ENCODE data around the gene FILIP1.

- no peak for TF ChIP-seq CTCF (IDR thresholded peaks at IDR 0.05)
- no peak for TF ChIP-seq POLR2AphosphoS5 (IDR thresholded peaks at IDR 0.05; ENCODE audit: insufficient read depth in 1 of 2, low read depth in 1 of 2)
Measured at GRCh38 chr6:75370011-75370410, 123.6 kb downstream of the FILIP1 start.
